Smooth muscle cell (in vitro differentiated cells): ENCODE measurements around the gene ZBTB20. TPM values are rescaled to one million over a fixed set of nuclear protein-coding genes. Genes with fewer than 3 reads are reported as not detected.
A peak's percentile ranks its signal among the peaks of the same experiment; 100 is the strongest.

Source experiments
- DNase-seq: peaks from one replicate; lab custom pipeline; 2025; ENCODE audit not compliant: unreplicated experiment; lab: John Stamatoyannopoulos, UW
- H2AFZ ChIP-seq: fragments of 200-600 bp; sonication (generic); 2 replicates; pipeline ENCODE4 v1.6.0; 2016; ENCODE audit warnings: antibody characterized with exemption, low read depth, mild to moderate bottlenecking
- H3F3A ChIP-seq: fragments of 200-600 bp; sonication (generic); 2 replicates; pipeline ENCODE4 v1.6.0; 2017; ENCODE audit warnings: antibody characterized with exemption, low read depth
- H3K27ac ChIP-seq: fragments of 200-600 bp; sonication (generic); 2 replicates; pipeline ENCODE4 v1.5.1; 2016; ENCODE audit warnings: low read depth, mild to moderate bottlenecking
- H3K27me3 ChIP-seq: fragments of 200-600 bp; sonication (generic); 2 replicates; pipeline ENCODE4 v1.6.1; 2016; ENCODE audit warnings: low read depth, mild to moderate bottlenecking
- H3K36me3 ChIP-seq: fragments of 200-600 bp; sonication (generic); 2 replicates; pipeline ENCODE4 v1.5.1; 2016; ENCODE audit warnings: low read depth
- H3K4me1 ChIP-seq: fragments of 200-600 bp; sonication (generic); 2 replicates; pipeline ENCODE4 v1.5.1; 2016; ENCODE audit warnings: low read depth
- H3K4me2 ChIP-seq: fragments of 200-600 bp; sonication (generic); 2 replicates; pipeline ENCODE4 v1.6.0; 2016; ENCODE audit warnings: mild to moderate bottlenecking
- H3K4me3 ChIP-seq: fragments of 200-600 bp; sonication (generic); 2 replicates; pipeline ENCODE4 v1.5.1; 2016; ENCODE audit warnings: mild to moderate bottlenecking
- H3K79me2 ChIP-seq: fragments of 200-600 bp; sonication (generic); 2 replicates; pipeline ENCODE4 v1.6.0; 2016; ENCODE audit warnings: low read depth, mild to moderate bottlenecking
- H3K9ac ChIP-seq: fragments of 200-600 bp; sonication (generic); 2 replicates; pipeline ENCODE4 v1.6.0; 2016; ENCODE audit warnings: low read depth
- H3K9me3 ChIP-seq: fragments of 200-600 bp; sonication (generic); replicated peaks from 2 replicates; pipeline ENCODE4 v1.5.1; 2016; ENCODE audit warnings: low read depth
- H4K20me1 ChIP-seq: fragments of 200-600 bp; sonication (generic); 2 replicates; pipeline ENCODE4 v1.6.0; 2016; ENCODE audit warnings: low read depth
- WGBS: methylation state at CpG from one replicate; pipeline ENCODE4 v1.1.7; 2016; ENCODE audit warnings: low lambda C conversion rate; 5-methylcytosine and 5-hydroxymethylcytosine counted together
- polyA plus RNA-seq: library from polyadenylated mRNA; unstranded; fragments of >200 nt; fragmentation: Nextera tagmentation; extraction: Ambion mirVana; gene quantifications from 2 replicates; pipeline ENCODE4 v1.2.1, GENCODE V29; 2016
- total RNA-seq: library from RNA; depleted of rRNA; stranded (reverse); fragments of >200 nt; gene quantifications from 2 replicates; pipeline ENCODE4 v1.2.3, GENCODE V29; 2014
- TF ChIP-seq, protein P1 (sequence below): fragments of 200-600 bp; sonication (generic); IDR thresholded peaks from 2 replicates; pipeline ENCODE4 v1.5.1; 2017; ENCODE audit warnings: borderline replicate concordance, mild to moderate bottlenecking, antibody characterized with exemption; ENCODE audit not compliant: insufficient read depth, poor library complexity, severe bottlenecking

The ZBTB20 gene
- total and polyA plus RNA-seq, 2 experiments from 2014 or later = 4.9 to 6.8 TPM

DNA sequence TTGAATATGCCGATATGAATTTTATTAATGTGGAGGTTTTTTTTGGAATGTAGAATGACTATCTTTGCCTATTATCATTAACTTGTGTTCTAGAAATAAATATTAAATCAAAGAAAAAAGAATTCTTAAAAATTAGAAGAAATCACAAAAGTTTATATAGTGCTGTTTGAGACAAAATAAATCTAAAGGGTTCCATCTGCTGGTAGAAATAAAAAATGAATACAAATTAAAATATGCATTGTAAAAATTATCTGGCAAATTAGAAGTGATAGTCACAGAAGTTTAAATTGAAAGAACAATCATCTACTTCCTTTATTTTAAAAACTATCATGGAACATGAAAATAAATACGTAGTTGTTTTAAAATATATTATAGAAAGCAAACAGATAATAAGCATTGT is 22.7 kb upstream of the ZBTB20 start:
- Histone ChIP-seq H3K27ac (no peak overlapping the region), H2AFZ (no peak overlapping the region), H3K27me3 (no peaks in the 10 kb centered on the region), H3K9ac (no peak overlapping the region), H3K4me3 (no peak overlapping the region), H3F3A (no peaks in the 10 kb centered on the region), H3K79me2 (no peaks in the 10 kb centered on the region), H4K20me1 (no peaks in the 10 kb centered on the region), H3K4me2 (no peak overlapping the region), H3K4me1 (no peaks in the 10 kb centered on the region), H3K9me3 (no peaks in the 10 kb centered on the region), H3K36me3 (no peaks in the 10 kb centered on the region)
- 94% methylated on average over 2 of the region's 2 CpGs for WGBS
- no peak for DNase-seq
- TF ChIP-seq, protein P1, sequence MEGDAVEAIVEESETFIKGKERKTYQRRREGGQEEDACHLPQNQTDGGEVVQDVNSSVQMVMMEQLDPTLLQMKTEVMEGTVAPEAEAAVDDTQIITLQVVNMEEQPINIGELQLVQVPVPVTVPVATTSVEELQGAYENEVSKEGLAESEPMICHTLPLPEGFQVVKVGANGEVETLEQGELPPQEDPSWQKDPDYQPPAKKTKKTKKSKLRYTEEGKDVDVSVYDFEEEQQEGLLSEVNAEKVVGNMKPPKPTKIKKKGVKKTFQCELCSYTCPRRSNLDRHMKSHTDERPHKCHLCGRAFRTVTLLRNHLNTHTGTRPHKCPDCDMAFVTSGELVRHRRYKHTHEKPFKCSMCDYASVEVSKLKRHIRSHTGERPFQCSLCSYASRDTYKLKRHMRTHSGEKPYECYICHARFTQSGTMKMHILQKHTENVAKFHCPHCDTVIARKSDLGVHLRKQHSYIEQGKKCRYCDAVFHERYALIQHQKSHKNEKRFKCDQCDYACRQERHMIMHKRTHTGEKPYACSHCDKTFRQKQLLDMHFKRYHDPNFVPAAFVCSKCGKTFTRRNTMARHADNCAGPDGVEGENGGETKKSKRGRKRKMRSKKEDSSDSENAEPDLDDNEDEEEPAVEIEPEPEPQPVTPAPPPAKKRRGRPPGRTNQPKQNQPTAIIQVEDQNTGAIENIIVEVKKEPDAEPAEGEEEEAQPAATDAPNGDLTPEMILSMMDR = peak; percentile 21

GRCh38 chr3:115165701-115166100 is 18.6 kb upstream of the ZBTB20 start:
- no peak for DNase-seq
- Histone ChIP-seq H3F3A (no peaks in the 10 kb centered on the region), H3K9me3 (no peaks in the 10 kb centered on the region), H3K4me1 (no peaks in the 10 kb centered on the region), H3K9ac (no peak overlapping the region), H3K4me3 (no peak overlapping the region), H3K4me2 (no peak overlapping the region), H4K20me1 (no peaks in the 10 kb centered on the region), H3K36me3 (no peaks in the 10 kb centered on the region), H3K27me3 (no peaks in the 10 kb centered on the region), H3K27ac (no peak overlapping the region), H2AFZ (no peak overlapping the region), H3K79me2 (no peaks in the 10 kb centered on the region)
- WGBS = 76% methylated on average over 3 of the region's 3 CpGs
- TF ChIP-seq, protein P1 = no peak

DNA sequence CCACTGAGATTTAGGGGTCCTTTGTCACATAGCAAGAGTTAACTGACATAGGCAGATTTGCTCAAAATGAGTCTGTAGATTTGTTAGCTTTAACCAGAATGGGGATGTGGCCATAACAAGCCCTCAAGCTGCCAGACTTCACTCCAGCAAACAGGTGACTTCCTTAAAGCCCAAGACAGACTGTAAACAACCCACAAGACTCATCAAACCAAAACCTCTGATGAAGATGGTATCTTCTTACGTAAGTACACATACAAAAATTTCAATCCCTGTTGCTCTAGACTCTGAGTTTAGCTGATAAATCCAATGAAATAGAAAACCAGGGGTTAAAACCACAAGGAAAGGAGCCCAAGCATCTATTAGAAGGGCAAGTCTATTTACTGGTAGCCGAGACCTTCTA is 18.2 kb upstream of the ZBTB20 start:
- no peak overlapping the region for H2AFZ ChIP-seq
- H4K20me1 ChIP-seq = no peaks in the 10 kb centered on the region
- H3K27me3 ChIP-seq = no peaks in the 10 kb centered on the region
- H3K9me3 ChIP-seq = no peaks in the 10 kb centered on the region
- WGBS = 94% methylated on average over 2 of the region's 2 CpGs
- H3K4me3 ChIP-seq = no peak overlapping the region
- H3K79me2 ChIP-seq = no peaks in the 10 kb centered on the region
- H3K36me3 ChIP-seq = no peaks in the 10 kb centered on the region
- H3K4me2 ChIP-seq = no peak overlapping the region
- no peaks in the 10 kb centered on the region for H3F3A ChIP-seq
- TF ChIP-seq, protein P1 = no peak
- H3K27ac ChIP-seq = no peak overlapping the region
- H3K4me1 ChIP-seq = no peaks in the 10 kb centered on the region
- H3K9ac ChIP-seq = no peak overlapping the region
- no peak for DNase-seq

DNA sequence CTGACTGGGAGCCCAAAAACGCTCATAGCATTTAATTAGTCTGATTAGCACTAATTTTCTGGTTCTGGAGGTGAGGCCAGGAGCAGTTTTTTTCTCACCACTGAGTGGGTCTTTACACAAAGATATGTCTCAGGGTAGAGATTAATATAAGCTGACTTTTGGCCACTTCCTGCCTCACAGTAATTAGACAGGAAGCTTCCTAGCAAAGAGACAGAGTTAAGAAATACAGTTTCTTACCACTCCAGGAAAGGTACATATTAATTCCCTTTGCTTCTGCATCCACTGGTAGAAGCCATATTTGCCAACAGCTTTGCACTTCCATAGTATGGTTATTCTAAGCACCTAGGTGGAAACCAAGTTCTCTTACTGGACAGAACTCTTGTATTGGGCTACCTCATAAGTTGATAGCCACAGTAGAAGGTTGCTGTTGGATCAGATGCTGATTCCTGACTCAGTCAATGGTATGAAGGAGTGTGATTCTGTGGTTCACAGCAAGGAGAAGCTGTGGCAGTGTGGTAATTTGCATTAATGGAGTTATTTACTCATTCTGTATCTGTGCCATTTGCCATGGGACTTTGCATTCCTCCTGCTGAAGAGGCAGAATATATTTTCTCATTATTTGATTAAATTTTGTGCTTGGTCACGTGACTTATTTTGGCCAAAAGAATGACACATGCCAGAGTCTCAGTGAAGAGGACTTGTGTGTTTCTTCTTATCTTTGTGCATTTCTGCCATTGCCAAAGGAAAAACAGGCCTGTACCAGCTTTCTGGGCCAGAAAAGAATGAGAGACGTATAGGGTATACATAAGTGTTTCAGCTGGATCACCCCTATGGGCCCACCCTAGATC is 17.5 kb upstream of the ZBTB20 start:
- H3K9ac ChIP-seq = no peak overlapping the region
- no peaks in the 10 kb centered on the region for H4K20me1 ChIP-seq
- H3F3A ChIP-seq = no peaks in the 10 kb centered on the region
- no peaks in the 10 kb centered on the region for H3K4me1 ChIP-seq
- TF ChIP-seq, protein P1 = no peak
- no peak overlapping the region for H3K4me2 ChIP-seq
- no peak overlapping the region for H3K4me3 ChIP-seq
- H3K79me2 ChIP-seq = no peaks in the 10 kb centered on the region
- DNase-seq = no peak
- H3K27me3 ChIP-seq = no peaks in the 10 kb centered on the region
- no peaks in the 10 kb centered on the region for H3K36me3 ChIP-seq
- 89% methylated on average over 3 of the region's 3 CpGs for WGBS
- no peak overlapping the region for H3K27ac ChIP-seq
- no peaks in the 10 kb centered on the region for H3K9me3 ChIP-seq
- no peak overlapping the region for H2AFZ ChIP-seq
